ENCODE results near the gene GRIN2A.

GRIN2A gene

DNA sequence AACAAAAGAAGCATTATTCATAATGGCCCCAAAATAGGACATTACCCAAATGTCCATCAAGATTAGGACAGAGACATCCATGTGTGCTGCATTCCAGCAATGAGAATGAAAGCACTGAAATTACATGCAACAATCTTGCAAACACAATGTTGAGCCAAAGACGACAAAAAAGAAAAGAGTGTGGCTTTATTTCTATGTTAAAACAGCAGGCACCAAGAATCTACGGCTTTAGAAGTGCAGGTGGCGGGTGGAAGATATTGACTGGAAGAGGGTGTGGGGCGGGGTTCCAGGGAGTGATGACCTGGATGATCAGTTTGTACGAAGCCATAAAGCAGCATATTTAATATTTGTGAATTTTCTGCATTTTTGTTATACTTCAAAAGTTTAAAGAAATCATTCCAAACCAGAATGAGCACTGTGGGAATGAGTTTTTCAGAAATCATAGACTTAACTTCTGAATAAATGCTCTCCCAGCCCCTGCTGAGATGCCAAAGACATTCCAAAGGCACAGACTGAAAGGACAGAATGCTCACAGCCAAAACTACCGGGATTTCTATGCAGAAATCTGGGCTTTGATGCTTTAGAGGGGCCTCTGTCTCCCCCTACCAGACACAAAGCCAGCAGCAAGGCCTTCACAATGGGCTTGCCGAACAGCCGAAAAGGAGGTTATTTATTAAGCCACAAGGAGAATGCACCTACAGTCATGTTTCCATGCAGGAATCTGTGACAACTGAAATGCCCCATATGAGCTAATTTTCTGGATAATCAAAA, 361.6 kb downstream of the GRIN2A start:
- no peak for DNase-seq (ENCODE audit: low read depth)

- DNase-seq (ENCODE audit: low read depth): no peak
Measured at GRCh38 chr16:9818702-9819101, 363.5 kb downstream of the GRIN2A start.

DNA sequence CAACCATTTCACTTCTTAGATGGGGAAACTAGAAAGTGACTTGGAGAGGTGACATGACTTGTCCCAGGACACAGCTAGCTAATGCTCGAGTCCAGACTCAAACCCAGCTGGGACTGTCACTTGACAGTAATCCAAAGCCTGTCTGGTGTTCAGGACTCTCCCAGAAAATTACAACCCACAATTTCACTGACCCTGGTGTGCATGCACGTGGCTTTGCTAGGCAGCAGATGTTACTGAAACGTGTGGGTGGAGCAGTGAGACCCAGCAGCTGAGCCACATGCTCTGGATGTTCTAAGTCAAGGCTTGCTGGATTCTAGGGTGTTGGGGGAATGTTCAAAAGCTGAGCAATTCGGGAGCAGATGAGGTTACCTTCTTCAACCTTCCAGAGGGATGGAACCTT, 364.6 kb downstream of the GRIN2A start:
- DNase-seq (ENCODE audit: low read depth): no peak

GRCh38 chr16:9816644-9817043, 365.6 kb downstream of the GRIN2A start:
- no peak for DNase-seq (ENCODE audit: low read depth)

DNA sequence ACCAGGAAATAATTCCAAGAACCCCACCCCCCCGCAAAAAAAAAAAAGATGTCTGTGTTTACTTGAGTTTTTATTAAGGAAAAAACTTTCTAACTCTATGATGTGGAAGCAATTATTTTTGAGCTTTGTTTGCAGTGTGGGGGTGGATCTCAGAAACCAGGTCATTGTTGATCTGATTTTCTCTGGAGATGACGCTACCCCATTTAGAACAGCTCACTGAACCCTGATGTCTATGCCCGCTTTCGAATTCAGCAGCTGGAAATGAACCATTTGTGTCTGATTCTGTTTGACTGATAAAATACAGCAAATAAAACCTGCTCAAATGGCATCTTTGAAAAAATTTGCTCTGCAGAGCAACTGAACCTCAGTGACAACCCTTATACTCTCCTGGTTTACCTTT, 368.6 kb downstream of the GRIN2A start:
- DNase-seq (ENCODE audit: low read depth): no peak

DNA sequence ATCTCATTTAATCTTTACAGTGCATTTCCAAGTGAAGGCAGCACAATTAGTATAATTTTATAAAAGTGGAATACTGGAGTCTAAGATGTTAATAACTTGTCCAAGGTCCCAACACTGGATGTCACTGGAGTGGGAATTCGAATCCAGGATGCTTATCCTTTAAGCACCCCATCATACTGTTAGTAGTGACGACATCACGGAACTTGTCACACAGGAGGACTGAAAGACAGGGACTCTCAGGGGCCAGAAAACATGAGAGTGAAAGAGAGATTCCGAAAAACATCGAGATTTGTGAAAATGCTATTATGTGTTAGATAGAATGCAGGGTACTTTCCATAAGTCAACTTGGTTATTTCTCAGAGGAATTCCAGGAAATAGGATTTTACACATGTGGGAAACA, 374.0 kb downstream of the GRIN2A start:
- no peak for DNase-seq (ENCODE audit: low read depth)

DNA sequence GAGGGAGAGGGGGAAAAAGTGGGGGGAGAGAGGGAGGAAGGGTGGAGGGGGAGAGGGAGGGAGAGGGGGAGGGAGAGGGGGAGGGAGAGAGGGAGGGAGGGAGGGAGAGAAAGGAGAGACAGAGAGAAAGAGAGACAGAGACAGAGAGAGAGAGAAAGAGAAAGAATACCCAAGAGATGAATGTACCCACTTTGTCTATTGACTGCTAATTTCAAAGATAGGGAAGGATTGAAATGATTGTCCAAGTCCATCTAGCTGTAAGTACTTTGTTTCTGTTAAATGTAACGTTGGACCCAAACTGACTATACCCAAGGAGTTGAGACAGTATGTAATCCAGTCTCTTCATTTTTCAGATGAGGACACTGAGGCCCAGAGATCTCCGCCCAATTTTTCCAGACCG, 374.9 kb downstream of the GRIN2A start:
- no peak for DNase-seq (ENCODE audit: low read depth)

DNA sequence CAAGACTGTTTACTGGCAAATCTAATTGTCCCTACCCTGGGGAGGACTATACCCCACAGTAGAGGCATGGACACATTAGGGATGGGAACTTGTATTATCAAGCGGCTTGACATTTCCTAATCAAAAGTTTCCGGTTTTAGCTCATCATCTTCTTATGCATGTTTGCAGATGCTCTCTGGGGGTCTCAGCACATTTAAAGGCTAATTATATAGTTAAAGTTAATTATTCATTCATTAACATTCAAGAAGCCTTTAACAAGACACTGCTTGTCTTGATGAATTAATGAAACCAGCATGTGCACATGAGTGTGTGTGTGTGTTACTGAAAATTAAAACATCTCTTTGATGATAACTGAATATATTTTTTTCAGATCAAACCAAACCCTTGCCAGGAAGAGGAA, 377.1 kb downstream of the GRIN2A start:
- no peak for DNase-seq (ENCODE audit: low read depth)

DNA sequence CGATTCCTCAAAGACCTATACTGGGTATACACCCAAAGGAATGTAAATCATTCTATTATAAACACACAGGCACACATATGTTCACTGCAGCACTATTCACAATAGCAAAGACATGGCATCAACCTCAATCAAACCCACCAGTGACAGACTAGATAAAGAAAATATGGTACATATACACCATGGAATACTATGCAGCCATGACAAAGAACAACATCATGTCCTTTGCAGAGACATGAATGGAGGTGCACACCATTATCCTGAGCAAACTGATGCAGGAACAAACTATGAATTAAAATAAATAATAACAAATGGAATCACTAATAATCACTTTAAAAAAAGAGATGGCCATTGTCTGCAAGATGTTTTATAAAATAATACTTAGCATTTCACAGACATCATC, 380.1 kb downstream of the GRIN2A start:
- no peak for DNase-seq (ENCODE audit: low read depth)

DNA sequence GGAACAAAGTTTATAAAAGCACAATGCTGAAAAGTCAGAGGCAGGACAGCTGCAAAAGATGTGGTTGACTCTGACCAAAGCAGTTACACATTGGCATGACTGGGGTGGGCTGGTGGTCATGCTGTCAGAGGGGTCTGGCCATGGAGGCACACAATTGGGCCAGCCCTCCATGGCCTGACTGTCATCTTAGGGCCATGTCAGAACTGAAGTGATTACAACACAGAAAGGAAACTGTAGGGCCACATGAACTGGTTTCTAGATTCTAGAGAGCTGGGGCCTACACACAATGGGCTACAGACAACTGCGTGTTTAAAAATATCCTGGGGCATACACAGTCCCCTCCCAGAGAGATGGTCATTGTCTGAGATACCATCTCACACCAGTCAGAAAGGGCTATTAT, 380.6 kb downstream of the GRIN2A start:
- DNase-seq (ENCODE audit: low read depth): no peak

GRCh38 chr16:9800186-9800738, 382.0 kb downstream of the GRIN2A start:
- peak; percentile 58 for DNase-seq (ENCODE audit: low read depth)

- DNase-seq (ENCODE audit: low read depth): no peak
Measured at GRCh38 chr16:9798952-9799580, 383.2 kb downstream of the GRIN2A start.

DNA sequence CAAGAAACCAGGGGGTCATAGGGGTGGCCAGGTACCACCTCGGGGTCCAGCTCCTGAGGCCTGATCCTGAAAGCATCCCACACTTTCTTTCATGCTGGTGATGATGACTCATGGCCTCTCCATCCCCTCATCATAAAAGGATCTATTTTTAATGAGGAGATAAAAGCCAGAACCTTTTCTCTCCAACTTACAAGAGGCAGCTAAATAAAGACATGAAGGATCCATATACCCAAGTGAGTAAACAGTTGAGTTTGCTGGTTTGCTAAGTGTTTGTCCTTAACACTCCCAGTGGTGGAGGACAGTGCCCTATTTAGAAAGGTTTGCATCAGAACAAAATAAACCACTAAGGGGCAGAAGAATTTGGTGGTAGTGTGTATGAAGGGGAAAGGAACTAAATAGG, 383.8 kb downstream of the GRIN2A start:
- DNase-seq (ENCODE audit: low read depth): no peak

DNA sequence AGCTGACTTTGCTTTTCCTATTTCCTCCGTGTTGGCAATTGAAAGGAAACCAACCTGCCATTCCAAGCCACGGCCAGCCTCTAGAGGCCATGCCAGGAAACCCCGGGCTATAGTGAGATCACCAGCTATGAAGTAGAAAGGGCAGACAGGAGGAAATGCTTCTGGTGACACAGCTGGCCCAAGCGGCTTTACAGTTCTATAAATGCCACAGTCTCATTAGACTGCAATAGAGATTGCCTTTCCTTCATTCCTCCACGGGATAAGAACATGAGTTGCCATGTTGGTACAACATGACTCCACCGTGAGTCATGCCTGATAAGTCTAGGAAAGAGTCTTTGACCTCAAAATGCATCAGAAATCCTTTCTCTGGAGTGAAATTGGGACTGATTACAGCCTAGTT, 384.9 kb downstream of the GRIN2A start:
- DNase-seq (ENCODE audit: low read depth): peak; percentile 95

GRCh38 chr16:9793623-9794022, 388.6 kb downstream of the GRIN2A start:
- no peak for DNase-seq (ENCODE audit: low read depth)

GRCh38 chr16:9791556-9791955, 390.7 kb downstream of the GRIN2A start:
- DNase-seq (ENCODE audit: low read depth): no peak

DNA sequence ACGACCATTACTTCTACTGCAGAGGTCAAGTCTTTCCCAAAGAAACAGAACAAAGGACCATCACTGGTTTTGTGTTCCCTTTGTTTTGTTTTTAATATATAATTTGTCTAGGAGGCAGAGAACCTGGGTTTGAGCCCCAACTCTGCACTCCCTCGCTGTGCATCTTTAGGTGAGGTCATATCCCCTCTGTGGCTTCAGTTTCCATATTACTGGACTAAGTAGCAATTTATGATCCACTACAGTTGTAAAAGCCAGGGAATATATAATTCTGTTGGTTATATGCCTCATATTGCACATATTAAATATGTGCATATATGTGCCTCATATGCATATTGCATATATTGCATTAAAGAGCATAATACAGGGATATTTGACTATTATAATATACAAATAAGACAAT, 392.0 kb downstream of the GRIN2A start:
- no peak for DNase-seq (ENCODE audit: low read depth)

- DNase-seq (ENCODE audit: low read depth): no peak
Measured at GRCh38 chr16:9787717-9788116, 394.5 kb downstream of the GRIN2A start.

- DNase-seq (ENCODE audit: low read depth): no peak
Measured at GRCh38 chr16:9780831-9781230, 401.4 kb downstream of the GRIN2A start.

DNA sequence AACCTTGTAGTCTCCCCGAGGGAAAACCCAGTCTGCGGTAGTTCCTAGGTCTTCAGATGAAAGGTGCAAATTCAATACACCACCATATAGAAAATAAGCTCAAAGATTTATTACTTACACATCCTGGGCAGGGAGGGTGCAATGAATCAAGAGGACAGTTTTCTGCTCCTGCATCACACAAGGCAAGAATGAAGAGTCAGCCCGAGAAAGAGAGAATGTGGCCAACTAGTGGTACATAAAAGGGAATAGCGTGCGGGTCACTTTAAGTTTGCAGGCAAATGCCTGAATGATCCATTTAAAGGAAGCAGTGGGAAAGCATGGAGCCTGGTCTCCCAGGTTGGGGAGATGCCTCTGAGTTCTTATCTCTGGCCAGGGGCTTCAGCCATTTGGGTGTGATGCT, 403.4 kb downstream of the GRIN2A start:
- no peak for DNase-seq (ENCODE audit: low read depth)

DNA sequence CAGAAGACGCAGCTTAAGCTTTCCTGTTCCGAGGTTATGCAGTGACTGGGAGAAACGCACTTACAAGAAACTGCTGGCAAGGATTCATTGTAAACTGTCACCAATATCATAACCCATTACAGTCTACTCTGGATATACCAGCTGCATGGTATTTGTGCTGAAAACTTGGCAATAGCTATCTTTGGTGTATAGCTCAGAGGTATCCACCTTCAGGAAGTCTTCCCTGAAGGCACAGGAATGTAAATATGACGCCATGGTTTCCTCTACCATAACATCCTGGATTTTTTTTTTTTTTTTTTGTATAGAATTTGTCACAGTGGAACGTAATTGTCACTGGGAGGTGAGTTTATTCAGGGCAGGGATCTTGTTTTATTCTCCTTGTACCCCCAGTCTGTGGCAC, 406.2 kb downstream of the GRIN2A start:
- DNase-seq (ENCODE audit: low read depth): no peak

GRCh38 chr16:9773289-9773688, 408.9 kb downstream of the GRIN2A start:
- no peak for DNase-seq (ENCODE audit: low read depth)

DNA sequence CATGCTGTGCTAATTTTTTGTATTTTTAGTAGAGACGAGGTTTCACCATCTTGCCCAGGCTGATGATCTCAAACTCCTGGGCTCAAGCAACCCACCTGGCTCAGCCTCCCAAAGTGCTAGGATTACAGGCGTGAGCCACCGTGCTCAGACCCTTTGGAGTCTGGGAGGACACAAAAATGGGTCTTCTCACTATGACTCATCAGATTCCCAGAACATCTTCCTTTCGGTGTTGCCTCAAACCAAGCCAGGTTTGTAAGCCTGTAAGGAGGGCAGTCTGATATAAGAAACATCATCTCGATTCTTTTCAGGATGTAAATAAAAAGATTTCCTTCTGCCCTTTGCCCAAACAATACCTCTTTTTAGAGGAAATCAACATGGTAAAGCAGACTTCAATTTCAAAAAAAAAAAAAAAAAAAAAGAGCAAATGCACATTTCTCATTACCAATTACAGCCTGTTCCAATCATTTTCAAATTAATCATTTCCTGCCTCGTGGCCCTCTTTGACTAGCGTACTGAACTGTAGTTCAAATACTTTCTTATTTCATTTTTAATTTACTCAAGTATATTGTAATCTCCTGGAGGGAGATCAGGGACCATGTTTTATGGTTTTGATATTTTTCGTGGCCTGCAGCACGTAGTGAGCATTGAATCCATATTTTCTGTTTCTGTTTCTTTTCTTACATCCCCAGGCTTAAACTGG, 409.6 kb downstream of the GRIN2A start:
- DNase-seq (ENCODE audit: low read depth): no peak
